HCT116 (cell line): ENCODE measurements around the gene GAK. TPM values are rescaled to one million over a fixed set of nuclear protein-coding genes. Genes with fewer than 3 reads are reported as not detected.

ENCODE experiments used
- ATAC-seq: fragments of 200-7000 bp; cut with Tn5 transposase; 2 replicates; pipeline ENCODE4 v1.9.1; 2020; ENCODE audit warnings: mild to moderate bottlenecking, moderate library complexity
- BruUV-seq: library from RNA; stranded (reverse); fragments of 400-500 nt; replicated peaks from 2 replicates; lab custom pipeline; 2021; lab: Mats Ljungman, UMichigan
- CTCF ChIA-PET: fragments of 300-600 bp; sonication (Branson Sonifier 250); formaldehyde crosslinking; loops from one replicate; lab custom pipeline; 2021; ENCODE audit warnings: antibody characterized with exemption; lab: Charles Lee
- POLR2A ChIA-PET: fragments of 300-600, 350-600 bp; sonication (Branson Sonifier 250); formaldehyde crosslinking; loops from one replicate; lab custom pipeline; 2021; ENCODE audit warnings: antibody characterized with exemption; lab: Charles Lee
- RAD21 ChIA-PET, 2 experiments: fragments of 300-600 bp; sonication (Branson Sonifier 250); formaldehyde crosslinking; loops; one replicate each; lab custom pipeline; 2023; ENCODE audit warnings: low total read pairs in 2 of 2; ENCODE audit not compliant: uncharacterized antibody in 2 of 2, unreplicated experiment in 2 of 2, low non-redundant PET in 1 of 2; lab: Charles Lee
- DNase-seq: peaks from one replicate; pipeline ENCODE4 v3.0.0-alpha.2; 2010; ENCODE audit warnings: low read depth, low spot score
- H2AFZ ChIP-seq: fragments of 200-600 bp; shearing (Covaris generic), sonication (generic); 2 replicates; pipeline ENCODE4 v1.6.1; 2017; ENCODE audit warnings: low read depth, mixed run types, mixed read lengths, antibody characterized with exemption, low read length; ENCODE audit not compliant: poor library complexity, severe bottlenecking
- H3K27ac ChIP-seq: 2 replicates; pipeline ENCODE4 v1.5.1; 2012; ENCODE audit warnings: low read depth, low read length
- H3K27me3 ChIP-seq: fragments of 200-600 bp; sonication (generic); 2 replicates; pipeline ENCODE4 v1.6.1; 2016; ENCODE audit warnings: mixed run types, low read length, mixed read lengths; ENCODE audit not compliant: insufficient read depth
- H3K36me3 ChIP-seq, 2 experiments: fragments of 200-500 bp in 1 of 2; fragments of 200-600 bp in 1 of 2; sonication (Bioruptor generic) in 1 of 2; sonication (generic) in 1 of 2; 2 replicates each; pipeline versions ENCODE4 v1.5.1 to v1.6.1; 2014 to 2016; ENCODE audit warnings: low read length in 2 of 2, inconsistent platforms in 1 of 2, mixed read lengths in 1 of 2, mixed run types in 1 of 2; ENCODE audit not compliant: insufficient read depth in 2 of 2, control insufficient read depth in 1 of 2
- H3K4me1 ChIP-seq, 2 experiments: fragments of 200-600 bp in 1 of 2; sonication (generic) in 1 of 2; 2 replicates each; pipeline versions ENCODE4 v1.5.1 to v1.6.1; 2012 to 2017; ENCODE audit warnings: low read length in 2 of 2, inconsistent platforms in 1 of 2, mild to moderate bottlenecking in 1 of 2, mixed read lengths in 1 of 2, mixed run types in 1 of 2, moderate library complexity in 1 of 2; ENCODE audit not compliant: insufficient read depth in 2 of 2, control insufficient read depth in 1 of 2
- H3K4me2 ChIP-seq: fragments of 200-600 bp; sonication (generic); 2 replicates; pipeline ENCODE4 v1.6.1; 2017; ENCODE audit warnings: mixed run types, low read length, mixed read lengths
- H3K4me3 ChIP-seq, 2 experiments: fragments of 200-600 bp in 1 of 2; sonication (generic) in 1 of 2; replicated peaks in 1 of 2; 2 replicates each; pipeline ENCODE4 v1.5.1; 2011 to 2016; ENCODE audit warnings: low read length in 2 of 2, control low read depth in 1 of 2, low read depth in 1 of 2, mild to moderate bottlenecking in 1 of 2, mixed read lengths in 1 of 2, mixed run types in 1 of 2
- H3K79me2 ChIP-seq: fragments of 200-600 bp; sonication (generic); 2 replicates; pipeline ENCODE4 v1.6.1; 2017; ENCODE audit warnings: mild to moderate bottlenecking, mixed run types, low read length, moderate library complexity, mixed read lengths; ENCODE audit not compliant: insufficient read depth
- H3K9ac ChIP-seq: fragments of 200-600 bp; sonication (generic); 2 replicates; pipeline ENCODE4 v1.6.1; 2016; ENCODE audit warnings: low read length, mixed read lengths
- H3K9me2 ChIP-seq: fragments of 200-600 bp; sonication (generic), shearing (Covaris generic); 2 replicates; pipeline ENCODE4 v1.6.1; 2017; ENCODE audit warnings: mixed run types, mild to moderate bottlenecking, moderate library complexity; ENCODE audit not compliant: insufficient read depth
- H3K9me3 ChIP-seq, 2 experiments: fragments of 200-500 bp in 1 of 2; fragments of 200-600 bp in 1 of 2; sonication (Bioruptor generic) in 1 of 2; sonication (generic) in 1 of 2; 2 replicates each; pipeline ENCODE4 v1.6.1; 2014 to 2017; ENCODE audit warnings: low read length in 2 of 2, mixed read lengths in 2 of 2, inconsistent platforms in 1 of 2, low read depth in 1 of 2, mild to moderate bottlenecking in 1 of 2, mixed run types in 1 of 2, moderate library complexity in 1 of 2; ENCODE audit not compliant: control insufficient read depth in 1 of 2, insufficient read depth in 1 of 2
- H4K20me1 ChIP-seq: fragments of 200-600 bp; sonication (generic), shearing (Covaris generic); 2 replicates; pipeline ENCODE4 v1.6.1; 2017; ENCODE audit warnings: mixed run types, mild to moderate bottlenecking, moderate library complexity; ENCODE audit not compliant: insufficient read depth
- CBX3 ChIP-seq: IDR thresholded peaks from 2 replicates; pipeline ENCODE4 v1.6.1; 2012; ENCODE audit warnings: low read depth
- CTCF ChIP-seq, 3 experiments: fragments of 200-600 bp in 1 of 3; sonication (generic) in 1 of 3; IDR thresholded peaks in 2 of 3; conservative IDR thresholded peaks in 1 of 3; 2 replicates each; pipeline ENCODE4 v1.5.1; 2012 to 2017; ENCODE audit warnings: low read depth in 2 of 3, low read length in 2 of 3, antibody characterized with exemption in 1 of 3, borderline replicate concordance in 1 of 3, control low read depth in 1 of 3, mild to moderate bottlenecking in 1 of 3, mixed read lengths in 1 of 3, mixed run types in 1 of 3, moderate library complexity in 1 of 3; ENCODE audit not compliant: insufficient read depth in 1 of 3
- EGR1 ChIP-seq: IDR thresholded peaks from 2 replicates; pipeline ENCODE4 v1.6.1; 2012; ENCODE audit warnings: low read depth
- ELF1 ChIP-seq: IDR thresholded peaks from 2 replicates; pipeline ENCODE4 v1.6.1; 2012; ENCODE audit warnings: low read depth, borderline replicate concordance
- EZH2 ChIP-seq: fragments of 200-600 bp; sonication (generic); IDR thresholded peaks from 2 replicates; pipeline ENCODE4 v1.6.1; 2017; ENCODE audit warnings: antibody characterized with exemption, mixed run types
- EZH2phosphoT487 ChIP-seq: fragments of 200-600 bp; IDR thresholded peaks from 2 replicates; pipeline ENCODE4 v1.6.1; 2018; ENCODE audit warnings: antibody characterized with exemption, borderline replicate concordance
- FOSL1 ChIP-seq: IDR thresholded peaks from 2 replicates; pipeline ENCODE4 v1.6.1; 2012; ENCODE audit warnings: low read depth
- JUND ChIP-seq: IDR thresholded peaks from 2 replicates; pipeline ENCODE4 v1.6.1; 2012
- POLR2A ChIP-seq: IDR thresholded peaks from 2 replicates; pipeline ENCODE4 v1.7.0; 2011; ENCODE audit warnings: borderline replicate concordance; ENCODE audit not compliant: insufficient read depth, insufficient read length; ENCODE audit errors: extremely low read depth
- POLR2AphosphoS5 ChIP-seq: IDR thresholded peaks from 2 replicates; pipeline ENCODE4 v1.6.1; 2011; ENCODE audit warnings: mild to moderate bottlenecking, low read depth, low read length, moderate library complexity
- RAD21 ChIP-seq: IDR thresholded peaks from 2 replicates; pipeline ENCODE4 v1.6.1; 2012; ENCODE audit warnings: low read depth, mild to moderate bottlenecking
- REST ChIP-seq: IDR thresholded peaks from 2 replicates; pipeline ENCODE4 v1.6.1; 2012; ENCODE audit warnings: low read depth
- SIN3A ChIP-seq: IDR thresholded peaks from 2 replicates; pipeline ENCODE4 v1.6.1; 2012; ENCODE audit warnings: low read depth
- SP1 ChIP-seq: IDR thresholded peaks from 2 replicates; pipeline ENCODE4 v1.6.1; 2012; ENCODE audit warnings: low read depth
- TCF7L2 ChIP-seq: IDR thresholded peaks from 2 replicates; pipeline ENCODE4 v1.7.0; 2011; ENCODE audit warnings: borderline replicate concordance, inconsistent platforms; ENCODE audit not compliant: insufficient read depth, insufficient read length; ENCODE audit errors: extremely low read depth
- YY1 ChIP-seq: IDR thresholded peaks from 2 replicates; pipeline ENCODE4 v1.6.1; 2011; ENCODE audit warnings: low read length, low read depth, moderate library complexity, mild to moderate bottlenecking; ENCODE audit not compliant: insufficient replicate concordance; ENCODE audit errors: extremely low read depth
- ZBTB33 ChIP-seq: IDR thresholded peaks from 2 replicates; pipeline ENCODE4 v1.6.1; 2011; ENCODE audit warnings: mild to moderate bottlenecking, low read length, moderate library complexity; ENCODE audit not compliant: insufficient replicate concordance; ENCODE audit errors: extremely low read depth
- ZFX ChIP-seq: fragments of 450-650 bp; IDR thresholded peaks from 2 replicates; pipeline ENCODE4 v1.6.1; 2017
- ZNF274 ChIP-seq: fragments of 200-500 bp; sonication (Bioruptor generic); IDR thresholded peaks from 2 replicates; pipeline ENCODE4 v1.6.1; 2014; ENCODE audit warnings: mild to moderate bottlenecking, low read depth, low read length, inconsistent platforms
- intact Hi-C: fragments of 100-400 bp; cut with micrococcal nuclease; formaldehyde crosslinking; loops from 2 replicates; pipeline ENCODE4 v1.10.0; 2022
- total RNA-seq: library from RNA; stranded (reverse); gene quantifications from one replicate; pipeline ENCODE4 v1.2.1, GENCODE V29; 2021; ENCODE audit not compliant: unreplicated experiment

The GAK gene
- total RNA-seq, 1 experiment from 2014 or later, result 123 TPM

GRCh38 chr4:962231-963208, 30.4 kb upstream of the GAK start:
- Histone ChIP-seq H3K9ac (peak overlapping the region; percentile 74), H3K79me2 (no peaks in the 10 kb centered on the region; the same call in 1 of the 2 replicates), H3K27ac (peak overlapping the region; percentile 74), H3K9me2 (no peaks in the 10 kb centered on the region), H3K4me3 (peak overlapping the region; percentile 64 to 72), H3K27me3 (no peaks in the 10 kb centered on the region), H3K9me3 (no peaks in the 10 kb centered on the region), H4K20me1 (no peaks in the 10 kb centered on the region), H3K4me1 (peaks cover 5 to 20% of the 10 kb centered on the region in 2 experiments; a peak in 3 of 4 replicates), H3K4me2 (peak overlapping the region; percentile 89), H3K36me3 (no peaks in the 10 kb centered on the region), H2AFZ (no peak overlapping the region)
- RAD21 ChIA-PET, result interaction anchor here (0.6 to 1.6 kb wide), 2 partner anchors 25 to 137 kb away, joined by 4 read pairs; partner anchors contain the start of genes CPLX1 (in 1 of the 2) and IDUA (in 1 of the 2)
- peak; percentile 74 for ATAC-seq
- intact Hi-C loops, result no loop called here
- CTCF ChIA-PET, result no interaction called here
- no peak for DNase-seq
- POLR2A ChIA-PET, result no interaction called here
- TSS peak; percentile 46 for BruUV-seq
- peak; percentile 14 for TF ChIP-seq YY1
- no peak for TF ChIP-seq ZBTB33
- no peak for TF ChIP-seq EZH2
- TF ChIP-seq RAD21, result no peak
- TF ChIP-seq JUND, result no peak
- peak in 1 of 3 experiments; percentile 36; a peak in 3 of 6 replicates for TF ChIP-seq CTCF (IDR thresholded peaks at IDR 0.05 in 2 of 3, conservative IDR thresholded peaks at IDR 0.05 in 1 of 3; ENCODE audit: borderline replicate concordance in 1 of 3, insufficient read depth in 1 of 3, low read depth in 2 of 3, low read length in 2 of 3)
- peak; percentile 80 for TF ChIP-seq POLR2AphosphoS5
- TF ChIP-seq EGR1, result no peak
- no peak for TF ChIP-seq CBX3
- TF ChIP-seq ZNF274, result no peak
- no peak for TF ChIP-seq ZFX
- no peak for TF ChIP-seq SIN3A
- TF ChIP-seq TCF7L2, result no peak
- no peak for TF ChIP-seq FOSL1
- TF ChIP-seq ELF1, result no peak
- no peak for TF ChIP-seq SP1
- TF ChIP-seq REST, result no peak
- no peak for TF ChIP-seq EZH2phosphoT487
- no peak for TF ChIP-seq POLR2A
